GM12872 (cell line): ENCODE data around the gene KRTAP2-1.

Experiments
- CTCF ChIP-seq: IDR thresholded peaks from 3 replicates; pipeline ENCODE4 v1.5.1; 2011; ENCODE audit warnings: low read depth, mild to moderate bottlenecking, low read length, moderate library complexity; ENCODE audit not compliant: insufficient read depth

KRTAP2-1 gene

GRCh38 chr17:41026715-41027471 is 20.2 kb downstream of the KRTAP2-1 start, which contains the start of gene KRTAP1-5:
KRTAP1-5 (minus strand) TSS chr17:41027208; CDS start chr17:41027155, 53 bp downstream.
- TF ChIP-seq CTCF: no peak

GRCh38 chr17:41024697-41025096 is 22.4 kb downstream of the KRTAP2-1 start:
- TF ChIP-seq CTCF: no peak

GRCh38 chr17:41020336-41020735 is 26.8 kb downstream of the KRTAP2-1 start:
- no peak for TF ChIP-seq CTCF

- no peak for TF ChIP-seq CTCF
These were observed 27.7 kb downstream of the KRTAP2-1 start for GRCh38 chr17:41019415-41019814.

GRCh38 chr17:41018541-41018940 is 28.6 kb downstream of the KRTAP2-1 start:
- no peak for TF ChIP-seq CTCF

- TF ChIP-seq CTCF: no peak
These were observed 30.4 kb downstream of the KRTAP2-1 start for GRCh38 chr17:41016578-41017215.

- TF ChIP-seq CTCF: no peak
These were observed 31.7 kb downstream of the KRTAP2-1 start for GRCh38 chr17:41015454-41015853.
